Heart left ventricle (tissue), 13 donors: ENCODE results near the gene ARHGAP5.

Source experiments
- POLR2A ChIP-seq, 2 donors: fragments of 450-650 bp; IDR thresholded peaks; one replicate each; pipeline ENCODE4 v1.6.1; 2017; ENCODE audit warnings: antibody characterized with exemption in 2 of 2, mild to moderate bottlenecking in 2 of 2, moderate library complexity in 2 of 2
- TF ChIP-seq, protein P1 (sequence below), 12 donors: fragments of 200-600 bp; sonication (generic) in 4 of 12; IDR thresholded peaks; one replicate each; pipeline versions ENCODE4 v1.5.0 to v1.8.0; 2018 to 2022; ENCODE audit warnings: antibody characterized with exemption in 12 of 12, mild to moderate bottlenecking in 5 of 12
- donor health status: ischemic (EF 13 %, LVEDD 7.1; RV severe dilation, severe dysfunction).
- donor health status: DM: no; HTN: yes; CAD: no.
- donor health status: DM: no; HTN: no; CAD: no.
- donor health status: ischemic (EF 25% LVEDD 6.9; RV normal size, moderate dysfunction).
- donor health status: ischemic (EF 25% LVEDD 5.7; RV mildly dilated, moderate dysfunction).
- donor health status: ischemic (EF 35%, LVEDD 5.7; RV mildly dilated, moderate dysfunction).
- donor health status: nonischemic (EF 11% LVEDD 7.7; RV severe dilation, severe dysfunction).
- donor health status: DM: yes; HTN: yes; CAD: no.
- donor health status: PGD.
- donor health status: ischemic (EF 29% LVEDD 5.4; RV normal size, mild dysfunction).
- donor health status: nonischemic (EF 23%, LVEDD 6.1; RV moderate dilation, normal function).

DNA sequence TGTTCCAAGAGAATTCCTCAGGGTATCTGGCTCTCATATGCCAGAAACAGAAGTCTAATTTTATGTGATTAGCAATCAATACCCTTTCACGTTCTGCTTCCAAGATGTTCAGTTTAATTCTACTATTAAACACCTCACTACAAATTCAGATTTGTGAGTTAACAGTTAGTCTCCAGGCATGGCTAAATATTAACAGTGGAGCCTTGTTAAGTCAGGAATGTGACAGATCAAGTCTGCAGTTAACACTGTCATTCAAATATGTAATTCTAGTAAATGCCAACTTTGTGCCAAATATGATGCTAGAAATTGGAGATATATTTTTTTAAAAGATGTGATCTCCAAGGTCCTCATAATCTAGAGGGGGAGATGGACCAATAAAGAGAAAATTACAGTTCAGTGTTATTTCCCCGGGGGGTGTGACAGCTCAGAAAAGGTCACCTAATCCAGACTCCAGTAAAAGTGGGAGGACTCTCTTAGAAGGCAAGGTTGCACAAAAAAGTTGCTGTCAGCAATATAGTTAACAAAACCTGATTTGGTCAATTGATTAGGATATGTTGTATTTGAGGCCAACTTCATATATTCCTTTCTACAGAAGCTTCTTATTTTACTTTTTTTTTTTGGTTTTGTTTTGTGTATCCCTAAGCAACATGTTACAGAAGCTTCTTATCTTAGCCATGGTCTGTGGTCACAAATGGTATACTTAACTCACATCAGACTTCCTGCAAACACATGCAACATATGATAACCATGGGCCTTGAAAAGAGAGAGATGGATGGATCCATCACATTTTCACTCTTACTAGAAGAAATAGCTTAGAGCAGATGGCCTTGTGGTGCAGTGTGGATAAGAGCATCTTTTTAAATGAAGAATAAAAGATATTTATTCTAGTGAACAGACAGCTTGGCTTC is 106.3 kb downstream of the ARHGAP5 start:
- TF ChIP-seq, protein P1, sequence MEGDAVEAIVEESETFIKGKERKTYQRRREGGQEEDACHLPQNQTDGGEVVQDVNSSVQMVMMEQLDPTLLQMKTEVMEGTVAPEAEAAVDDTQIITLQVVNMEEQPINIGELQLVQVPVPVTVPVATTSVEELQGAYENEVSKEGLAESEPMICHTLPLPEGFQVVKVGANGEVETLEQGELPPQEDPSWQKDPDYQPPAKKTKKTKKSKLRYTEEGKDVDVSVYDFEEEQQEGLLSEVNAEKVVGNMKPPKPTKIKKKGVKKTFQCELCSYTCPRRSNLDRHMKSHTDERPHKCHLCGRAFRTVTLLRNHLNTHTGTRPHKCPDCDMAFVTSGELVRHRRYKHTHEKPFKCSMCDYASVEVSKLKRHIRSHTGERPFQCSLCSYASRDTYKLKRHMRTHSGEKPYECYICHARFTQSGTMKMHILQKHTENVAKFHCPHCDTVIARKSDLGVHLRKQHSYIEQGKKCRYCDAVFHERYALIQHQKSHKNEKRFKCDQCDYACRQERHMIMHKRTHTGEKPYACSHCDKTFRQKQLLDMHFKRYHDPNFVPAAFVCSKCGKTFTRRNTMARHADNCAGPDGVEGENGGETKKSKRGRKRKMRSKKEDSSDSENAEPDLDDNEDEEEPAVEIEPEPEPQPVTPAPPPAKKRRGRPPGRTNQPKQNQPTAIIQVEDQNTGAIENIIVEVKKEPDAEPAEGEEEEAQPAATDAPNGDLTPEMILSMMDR (IDR thresholded peaks at IDR 0.05): no peak
- TF ChIP-seq POLR2A (IDR thresholded peaks at IDR 0.05): no peak
